Esophagus squamous epithelium (tissue), 5 donors: Measurements from ENCODE around the gene CSRP1. TPM values are rescaled to one million over a fixed set of nuclear protein-coding genes. Genes with fewer than 3 reads are reported as not detected.

Experiments
- DNase-seq: peaks from one replicate; lab custom pipeline; 2025; lab: John Stamatoyannopoulos, UW
- H3K27ac ChIP-seq, 4 donors: fragments of 200-600 bp; sonication (generic); one replicate each; pipeline ENCODE4 v1.5.1; 2016 to 2019; ENCODE audit warnings: mild to moderate bottlenecking in 1 of 4
- H3K27me3 ChIP-seq, 4 donors: fragments of 200-600 bp; sonication (generic); 1 replicate in 3 of 4; 2 replicates in 1 of 4; pipeline versions ENCODE4 v1.5.1 to v1.6.0; 2017 to 2021; ENCODE audit warnings: antibody characterized with exemption in 1 of 4
- H3K36me3 ChIP-seq, 3 donors: fragments of 200-600 bp; sonication (generic); one replicate each; pipeline ENCODE4 v1.5.1; 2016 to 2019
- H3K4me1 ChIP-seq, 3 donors: fragments of 200-600 bp; sonication (generic); one replicate each; pipeline ENCODE4 v1.5.1; 2017 to 2019
- H3K4me3 ChIP-seq, 4 donors: fragments of 200-600 bp; sonication (generic); 1 replicate in 3 of 4; 2 replicates in 1 of 4; pipeline ENCODE4 v1.5.1; 2016 to 2019; ENCODE audit warnings: mild to moderate bottlenecking in 2 of 4, moderate library complexity in 1 of 4
- H3K9me3 ChIP-seq, 3 donors: fragments of 200-600 bp; sonication (generic); one replicate each; pipeline ENCODE4 v1.5.1; 2016 to 2019
- CTCF ChIP-seq, 6 experiments: fragments of 450-650 bp in 4 of 6; fragments of 200-600 bp in 2 of 6; sonication (generic) in 2 of 6; IDR thresholded peaks; one replicate each; pipeline ENCODE4 v1.5.1; 2016 to 2019; ENCODE audit warnings: antibody characterized with exemption in 6 of 6, mild to moderate bottlenecking in 4 of 6, moderate library complexity in 4 of 6
- POLR2A ChIP-seq, 4 donors: fragments of 450-650 bp; IDR thresholded peaks; one replicate each; pipeline ENCODE4 v1.6.1; 2017; ENCODE audit warnings: antibody characterized with exemption in 4 of 4, mild to moderate bottlenecking in 4 of 4, moderate library complexity in 3 of 4
- WGBS, 2 donors: methylation state at CpG; one replicate each; pipeline ENCODE4 v1.1.5; 2018; 5-methylcytosine and 5-hydroxymethylcytosine counted together
- intact Hi-C: fragments of 100-400 bp; cut with DNase I; formaldehyde crosslinking; loops from one replicate; pipeline ENCODE4 v1.15.0; 2022
- total RNA-seq, 4 donors: library from RNA; depleted of rRNA; stranded (reverse); fragments of >200 nt; gene quantifications; one replicate each; pipeline ENCODE4 v1.1.0, GENCODE V29; 2016
- donor health status: DM: yes; HTN: yes; CAD: no.

CSRP1 gene
- total RNA-seq, 4 donors from 2014 or later, result 243 to 1,044 (median 363) TPM

- intact Hi-C loops, result loop anchor here (10.0 kb wide), 1 partner anchor 67 kb away; no protein-coding TSS in a partner anchor
- no peak for DNase-seq
- Histone ChIP-seq H3K27ac (peak overlapping the region in 2 of 4 donors; percentile 16 to 18), H3K36me3 (no peaks in the 10 kb centered on the region), H3K4me1 (peaks cover 0 to 41% (median 18%) of the 10 kb centered on the region in 3 donors), H3K27me3 (no peaks in the 10 kb centered on the region), H3K9me3 (no peaks in the 10 kb centered on the region), H3K4me3 (no peak overlapping the region)
- WGBS, 2 donors, result 41 to 43% methylated on average over 10 to 13 of the region's 20 CpGs
- TF ChIP-seq POLR2A (IDR thresholded peaks at IDR 0.05) (no peak), CTCF (IDR thresholded peaks at IDR 0.05) (peak; percentile 59 to 94 (median 88))
These were observed 58.7 kb downstream of the CSRP1 start for GRCh38 chr1:201447903-201448871.

- intact Hi-C loops, result loop anchor here (10.0 kb wide), 1 partner anchor 69 kb away; no protein-coding TSS in a partner anchor
- WGBS, 2 donors, result 92 to 97% methylated on average over 5 of the region's 6 CpGs
These were observed 61.6 kb downstream of the CSRP1 start for GRCh38 chr1:201445310-201445709.

GRCh38 chr1:201444792-201445191, 62.1 kb downstream of the CSRP1 start:
- DNase-seq, result no peak
- Histone ChIP-seq H3K27me3 (no peaks in the 10 kb centered on the region), H3K4me3 (no peak overlapping the region), H3K27ac (no peak overlapping the region), H3K36me3 (no peaks in the 10 kb centered on the region), H3K4me1 (peaks cover 0 to 20% (median 9%) of the 10 kb centered on the region in 3 donors), H3K9me3 (no peaks in the 10 kb centered on the region)
- no peak for TF ChIP-seq POLR2A (IDR thresholded peaks at IDR 0.05)
- no peak for TF ChIP-seq CTCF (IDR thresholded peaks at IDR 0.05)
- 79 to 83% methylated on average over 4 of the region's 4 CpGs for WGBS, 2 donors
- intact Hi-C loops, result loop anchor here (10.0 kb wide), 1 partner anchor 70 kb away; no protein-coding TSS in a partner anchor

More at GRCh38 chr1:201445310-201445709, 61.6 kb downstream of the CSRP1 start:
- no peak for DNase-seq
- Histone ChIP-seq H3K27ac (no peak overlapping the region), H3K4me1 (peaks cover 0 to 25% (median 9%) of the 10 kb centered on the region in 3 donors), H3K36me3 (no peaks in the 10 kb centered on the region), H3K4me3 (no peak overlapping the region), H3K9me3 (no peaks in the 10 kb centered on the region), H3K27me3 (no peaks in the 10 kb centered on the region)
- no peak for TF ChIP-seq CTCF (IDR thresholded peaks at IDR 0.05)
- no peak for TF ChIP-seq POLR2A (IDR thresholded peaks at IDR 0.05)

GRCh38 chr1:201443747-201444146, 63.2 kb downstream of the CSRP1 start:
- intact Hi-C loops, result loop anchor here (10.0 kb wide), 1 partner anchor 71 kb away; no protein-coding TSS in a partner anchor
- WGBS, 2 donors, result 90 to 98% methylated on average over 7 of the region's 7 CpGs
- no peak overlapping the region for H3K4me3 ChIP-seq
- H3K4me1 ChIP-seq, result peaks cover 0 to 11% (median 9%) of the 10 kb centered on the region in 3 donors
- no peaks in the 10 kb centered on the region for H3K27me3 ChIP-seq
- DNase-seq, result no peak
- no peak overlapping the region for H3K27ac ChIP-seq
- no peaks in the 10 kb centered on the region for H3K36me3 ChIP-seq
- TF ChIP-seq CTCF (IDR thresholded peaks at IDR 0.05), result no peak
- TF ChIP-seq POLR2A (IDR thresholded peaks at IDR 0.05), result no peak
- H3K9me3 ChIP-seq, result no peaks in the 10 kb centered on the region

- 65% methylated on average over 3 of the region's 3 CpGs for WGBS, 2 donors
- Histone ChIP-seq H3K9me3 (no peaks in the 10 kb centered on the region), H3K4me1 (peaks cover 0 to 21% (median 10%) of the 10 kb centered on the region in 3 donors), H3K36me3 (no peaks in the 10 kb centered on the region), H3K27ac (no peak overlapping the region), H3K4me3 (no peak overlapping the region), H3K27me3 (no peaks in the 10 kb centered on the region)
- no peak for DNase-seq
- intact Hi-C loops, result no loop called here
- TF ChIP-seq CTCF (IDR thresholded peaks at IDR 0.05) (no peak), POLR2A (IDR thresholded peaks at IDR 0.05) (no peak)
These were observed 70.0 kb downstream of the CSRP1 start for GRCh38 chr1:201436969-201437368.
